Activated CD8-positive, alpha-beta T cell treated with anti-CD3 and anti-CD28 coated beads for 36 hours (primary cell): ENCODE data around the gene CYLC2. TPM values are rescaled to one million over a fixed set of nuclear protein-coding genes. Genes with fewer than 3 reads are reported as not detected.

Experiments used
- ATAC-seq: fragments of 200-7000 bp; cut with Tn5 transposase; one replicate; pipeline ENCODE4 v1.10.0; 2021; ENCODE audit warnings: mild to moderate bottlenecking, moderate library complexity
- CTCF ChIA-PET: fragments of 350-600 bp; sonication (Branson Sonifier 250); formaldehyde crosslinking; loops from one replicate; lab custom pipeline; 2021; ENCODE audit warnings: antibody characterized with exemption; lab: Charles Lee
- POLR2A ChIA-PET: fragments of 350-600 bp; sonication (Branson Sonifier 250); formaldehyde crosslinking; loops from one replicate; lab custom pipeline; 2021; ENCODE audit warnings: antibody characterized with exemption; lab: Charles Lee
- DNase-seq: peaks from one replicate; pipeline ENCODE4 v3.0.0-alpha.2; 2020
- H3K27ac Mint-ChIP-seq: one replicate; pipeline ENCODE4 v1.8.0; 2021; ENCODE audit warnings: mild to moderate bottlenecking, mixed read lengths
- H3K27me3 Mint-ChIP-seq: one replicate; pipeline ENCODE4 v1.8.0; 2021; ENCODE audit warnings: mixed read lengths
- H3K36me3 Mint-ChIP-seq: one replicate; pipeline ENCODE4 v1.8.0; 2021; ENCODE audit warnings: low read depth, mixed read lengths
- H3K4me1 Mint-ChIP-seq: one replicate; pipeline ENCODE4 v1.8.0; 2021; ENCODE audit warnings: low read depth, mixed read lengths
- H3K4me3 Mint-ChIP-seq: one replicate; pipeline ENCODE4 v1.8.0; 2021; ENCODE audit warnings: mild to moderate bottlenecking, moderate library complexity, mixed read lengths
- H3K9me3 Mint-ChIP-seq: one replicate; pipeline ENCODE4 v1.8.0; 2021; ENCODE audit warnings: mixed read lengths
- intact Hi-C: fragments of 100-400 bp; cut with micrococcal nuclease; formaldehyde crosslinking; loops from one replicate; pipeline ENCODE4 v1.10.0; 2022
- total RNA-seq, 2 experiments: library from RNA; stranded (reverse); gene quantifications; one replicate each; pipeline ENCODE4 v1.2.3, GENCODE V29; 2021
- TF ChIP-seq, protein P1 (sequence below): fragments of 200-600 bp; IDR thresholded peaks from one replicate; pipeline ENCODE4 v1.8.0; 2022; ENCODE audit warnings: antibody characterized with exemption, mild to moderate bottlenecking

Gene CYLC2
- total RNA-seq, 2 experiments from 2014 or later, result not detected

DNA sequence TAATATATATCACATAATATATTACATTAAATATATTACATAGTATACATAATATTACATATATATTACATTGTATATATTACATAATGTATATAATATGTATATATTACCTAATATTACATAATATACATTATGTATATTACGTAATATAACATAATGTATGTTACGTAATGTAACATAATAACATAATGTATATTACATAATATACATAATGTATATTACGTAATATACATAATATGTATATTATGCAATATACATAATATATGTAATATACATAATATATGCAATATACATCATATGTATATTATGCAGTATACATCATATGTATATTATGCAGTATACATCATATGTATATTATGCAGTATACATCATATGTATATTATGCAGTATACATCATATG lies 19.1 kb downstream of the CYLC2 start:
- H3K36me3 Mint-ChIP-seq, result no peaks in the 10 kb centered on the region
- POLR2A ChIA-PET, result no interaction called here
- ATAC-seq (no peak), DNase-seq (no peak)
- H3K4me3 Mint-ChIP-seq, result no peak overlapping the region
- TF ChIP-seq, protein P1, sequence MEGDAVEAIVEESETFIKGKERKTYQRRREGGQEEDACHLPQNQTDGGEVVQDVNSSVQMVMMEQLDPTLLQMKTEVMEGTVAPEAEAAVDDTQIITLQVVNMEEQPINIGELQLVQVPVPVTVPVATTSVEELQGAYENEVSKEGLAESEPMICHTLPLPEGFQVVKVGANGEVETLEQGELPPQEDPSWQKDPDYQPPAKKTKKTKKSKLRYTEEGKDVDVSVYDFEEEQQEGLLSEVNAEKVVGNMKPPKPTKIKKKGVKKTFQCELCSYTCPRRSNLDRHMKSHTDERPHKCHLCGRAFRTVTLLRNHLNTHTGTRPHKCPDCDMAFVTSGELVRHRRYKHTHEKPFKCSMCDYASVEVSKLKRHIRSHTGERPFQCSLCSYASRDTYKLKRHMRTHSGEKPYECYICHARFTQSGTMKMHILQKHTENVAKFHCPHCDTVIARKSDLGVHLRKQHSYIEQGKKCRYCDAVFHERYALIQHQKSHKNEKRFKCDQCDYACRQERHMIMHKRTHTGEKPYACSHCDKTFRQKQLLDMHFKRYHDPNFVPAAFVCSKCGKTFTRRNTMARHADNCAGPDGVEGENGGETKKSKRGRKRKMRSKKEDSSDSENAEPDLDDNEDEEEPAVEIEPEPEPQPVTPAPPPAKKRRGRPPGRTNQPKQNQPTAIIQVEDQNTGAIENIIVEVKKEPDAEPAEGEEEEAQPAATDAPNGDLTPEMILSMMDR, result no peak
- intact Hi-C loops, result no loop called here
- peaks cover 3% of the 10 kb centered on the region for H3K9me3 Mint-ChIP-seq
- no peaks in the 10 kb centered on the region for H3K4me1 Mint-ChIP-seq
- H3K27ac Mint-ChIP-seq, result no peak overlapping the region
- no peaks in the 10 kb centered on the region for H3K27me3 Mint-ChIP-seq
- CTCF ChIA-PET, result no interaction called here

DNA sequence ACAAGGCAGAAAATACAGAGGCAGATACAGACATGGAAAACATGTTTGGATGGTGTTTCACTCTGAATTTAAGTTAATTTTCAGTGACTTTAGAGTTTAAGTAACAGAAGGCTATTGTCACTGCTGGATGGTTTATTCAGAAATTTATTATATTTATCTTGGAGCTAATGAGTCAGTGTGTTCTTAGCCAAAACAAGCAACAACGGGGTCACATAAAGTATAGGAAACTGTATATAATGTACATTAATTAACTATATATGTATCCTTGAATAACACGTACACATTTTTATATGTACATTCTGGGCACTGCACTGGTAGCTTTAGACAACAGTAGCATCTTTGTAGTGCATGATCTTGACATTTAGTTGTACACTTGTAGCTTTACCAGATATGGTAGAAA lies 30.7 kb downstream of the CYLC2 start:
- ATAC-seq, result no peak
- Mint-ChIP-seq H3K4me3 (no peak overlapping the region), H3K4me1 (no peaks in the 10 kb centered on the region), H3K9me3 (peaks cover 16% of the 10 kb centered on the region), H3K27ac (no peak overlapping the region), H3K27me3 (no peaks in the 10 kb centered on the region), H3K36me3 (no peaks in the 10 kb centered on the region)
- intact Hi-C loops, result no loop called here
- no peak for DNase-seq
- ChIA-PET POLR2A (no interaction called here), CTCF (no interaction called here)
- TF ChIP-seq, protein P1, result no peak

- CTCF ChIA-PET, result no interaction called here
- TF ChIP-seq, protein P1, result no peak
- no peak overlapping the region for H3K4me3 Mint-ChIP-seq
- H3K27me3 Mint-ChIP-seq, result no peaks in the 10 kb centered on the region
- DNase-seq (no peak), ATAC-seq (no peak)
- H3K4me1 Mint-ChIP-seq, result no peaks in the 10 kb centered on the region
- H3K27ac Mint-ChIP-seq, result no peak overlapping the region
- H3K36me3 Mint-ChIP-seq, result no peaks in the 10 kb centered on the region
- POLR2A ChIA-PET, result no interaction called here
- peaks cover 4% of the 10 kb centered on the region for H3K9me3 Mint-ChIP-seq
- intact Hi-C loops, result no loop called here
Observed at GRCh38 chr9:103037508-103038477, 42.7 kb downstream of the CYLC2 start.

GRCh38 chr9:103041961-103042360 lies 46.8 kb downstream of the CYLC2 start:
- ChIA-PET POLR2A (no interaction called here), CTCF (no interaction called here)
- H3K4me3 Mint-ChIP-seq, result no peak overlapping the region
- H3K36me3 Mint-ChIP-seq, result no peaks in the 10 kb centered on the region
- no peaks in the 10 kb centered on the region for H3K27me3 Mint-ChIP-seq
- TF ChIP-seq, protein P1, result no peak
- H3K9me3 Mint-ChIP-seq, result peaks cover 10% of the 10 kb centered on the region
- no peaks in the 10 kb centered on the region for H3K4me1 Mint-ChIP-seq
- intact Hi-C loops, result no loop called here
- DNase-seq (no peak), ATAC-seq (no peak)
- no peak overlapping the region for H3K27ac Mint-ChIP-seq
